GM03348 (cell line): ENCODE data around the gene GOPC.

Source experiments
- DNase-seq: peaks from one replicate; pipeline ENCODE4 v3.0.0; 2012; ENCODE audit warnings: low spot score

GOPC gene

GRCh38 chr6:117595099-117595923 lies 7.0 kb downstream of the GOPC start:
- no peak for DNase-seq

- DNase-seq = no peak
These were observed 9.1 kb downstream of the GOPC start for GRCh38 chr6:117592983-117593759.

GRCh38 chr6:117591405-117591804 lies 10.9 kb downstream of the GOPC start:
- no peak for DNase-seq

- DNase-seq = no peak
These were observed 11.9 kb downstream of the GOPC start for GRCh38 chr6:117590447-117590846.

GRCh38 chr6:117585647-117586046 lies 16.7 kb downstream of the GOPC start:
- DNase-seq = no peak

- DNase-seq = no peak
These were observed 28.1 kb downstream of the GOPC start for GRCh38 chr6:117574198-117574597.

GRCh38 chr6:117573006-117573680 lies 29.2 kb downstream of the GOPC start:
- no peak for DNase-seq

GRCh38 chr6:117568831-117569410 lies 33.4 kb downstream of the GOPC start:
- DNase-seq = no peak

GRCh38 chr6:117568247-117568646 lies 34.1 kb downstream of the GOPC start:
- no peak for DNase-seq

GRCh38 chr6:117564681-117565080 lies 37.6 kb downstream of the GOPC start:
- DNase-seq = no peak

GRCh38 chr6:117561128-117561527 lies 41.2 kb downstream of the GOPC start:
- no peak for DNase-seq

GRCh38 chr6:117559299-117559698 lies 43.0 kb downstream of the GOPC start:
- no peak for DNase-seq

- DNase-seq = no peak
These were observed 43.5 kb downstream of the GOPC start for GRCh38 chr6:117558818-117559217.

GRCh38 chr6:117557951-117558350 lies 44.4 kb downstream of the GOPC start:
- no peak for DNase-seq

GRCh38 chr6:117555882-117556498 lies 46.3 kb downstream of the GOPC start:
- DNase-seq = no peak

GRCh38 chr6:117555262-117555849 lies 47.0 kb downstream of the GOPC start:
- DNase-seq = no peak

- no peak for DNase-seq
These were observed 49.2 kb downstream of the GOPC start for GRCh38 chr6:117553142-117553541.

GRCh38 chr6:117552618-117553017 lies 49.7 kb downstream of the GOPC start:
- no peak for DNase-seq

- DNase-seq = no peak
These were observed 51.6 kb downstream of the GOPC start for GRCh38 chr6:117550618-117551242.

GRCh38 chr6:117550078-117550600 lies 52.2 kb downstream of the GOPC start:
- DNase-seq = no peak

GRCh38 chr6:117549611-117550010 lies 52.7 kb downstream of the GOPC start:
- no peak for DNase-seq
